K562 (cell line): ENCODE results near the gene PPL. TPM values are rescaled to one million over a fixed set of nuclear protein-coding genes. Genes with fewer than 3 reads are reported as not detected.

Experiments
- ATAC-seq: fragments of 200-7000 bp; cut with Tn5 transposase; 3 replicates; pipeline ENCODE4 v1.9.1; 2020; ENCODE audit warnings: moderate library complexity
- BruUV-seq: library from RNA; stranded (reverse); fragments of 400-500 nt; replicated peaks from 2 replicates; lab custom pipeline; 2021; lab: Mats Ljungman, UMichigan
- CTCF ChIA-PET: fragments of 300-600 bp; formaldehyde crosslinking; extraction: SDS; loops from one replicate; lab custom pipeline; 2021; ENCODE audit warnings: low intra/inter-chr PET ratio; lab: Yijun Ruan, JAX
- POLR2A ChIA-PET: fragments of 300-600, 350-650 bp; sonication (Branson Sonifier 250); formaldehyde crosslinking; extraction: SDS; loops from one replicate; lab custom pipeline; 2021; ENCODE audit warnings: antibody characterized with exemption, inconsistent platforms; lab: Yijun Ruan, JAX
- DNase-seq, 4 experiments: peaks; one replicate each; pipeline versions ENCODE4 v3.0.0 to v3.0.0-alpha.2; 2011 to 2018; ENCODE audit warnings: low spot score in 3 of 4, mixed read lengths in 3 of 4; ENCODE audit errors: extremely low read depth in 1 of 4
- FAIRE-seq: peaks from 2 replicates; lab custom pipeline; 2011; peaks lifted over from hg19 to GRCh38; lab: Jason Lieb, UNC
- H2AFZ ChIP-seq: 2 replicates; pipeline ENCODE4 v1.6.0; 2011; ENCODE audit warnings: low read depth, low read length, control low read depth, inconsistent platforms
- H3K27ac ChIP-seq: fragments of 200-600 bp; 3 replicates; pipeline ENCODE4 v1.8.0; 2011; ENCODE audit warnings: low read depth, mild to moderate bottlenecking, control low read depth, inconsistent platforms, low read length, moderate library complexity, mixed read lengths; ENCODE audit errors: extremely low read depth
- H3K27me3 ChIP-seq, 2 experiments: fragments of 300-600 bp in 1 of 2; 2 replicates in 1 of 2; 3 replicates in 1 of 2; pipeline versions ENCODE4 v1.6.0 to v1.8.0; 2011; ENCODE audit warnings: inconsistent platforms in 2 of 2, low read length in 2 of 2, mild to moderate bottlenecking in 1 of 2, mixed read lengths in 1 of 2, moderate library complexity in 1 of 2; ENCODE audit not compliant: control insufficient read depth in 2 of 2, insufficient read depth in 2 of 2
- H3K36me3 ChIP-seq: fragments of 300-600 bp; 3 replicates; pipeline ENCODE4 v1.8.0; 2011; ENCODE audit warnings: mild to moderate bottlenecking, low read length, inconsistent platforms; ENCODE audit not compliant: control insufficient read depth, insufficient read depth
- H3K4me1 ChIP-seq, 2 experiments: fragments of 200-600 bp in 1 of 2; replicated peaks in 1 of 2; 2 replicates in 1 of 2; 3 replicates in 1 of 2; pipeline versions ENCODE4 v1.5.1 to v1.8.0; 2011; ENCODE audit warnings: inconsistent platforms in 2 of 2, low read length in 2 of 2, mild to moderate bottlenecking in 1 of 2, mixed read lengths in 1 of 2, moderate library complexity in 1 of 2; ENCODE audit not compliant: control insufficient read depth in 2 of 2, insufficient read depth in 2 of 2
- H3K4me2 ChIP-seq: 2 replicates; pipeline ENCODE4 v1.6.1; 2011; ENCODE audit warnings: low read length, control low read depth, inconsistent platforms, mixed read lengths; ENCODE audit not compliant: insufficient read depth
- H3K4me3 ChIP-seq: fragments of 200-600 bp; sonication (generic), shearing (Covaris generic); 2 replicates; pipeline ENCODE4 v1.5.1; 2016; ENCODE audit warnings: control low read depth, inconsistent platforms
- H3K79me2 ChIP-seq: fragments of 200-600 bp; 3 replicates; pipeline ENCODE4 v1.8.0; 2011; ENCODE audit warnings: low read length, inconsistent platforms; ENCODE audit not compliant: control insufficient read depth, insufficient read depth
- H3K9ac ChIP-seq, 2 experiments: 2 replicates each; pipeline versions ENCODE4 v1.6.0 to v1.6.1; 2011; ENCODE audit warnings: low read depth in 2 of 2, low read length in 2 of 2, control low read depth in 1 of 2, inconsistent platforms in 1 of 2, mild to moderate bottlenecking in 1 of 2, mixed read lengths in 1 of 2; ENCODE audit not compliant: insufficient read depth in 1 of 2
- H3K9me1 ChIP-seq: one replicate; pipeline ENCODE4 v1.6.0; 2011; ENCODE audit warnings: inconsistent platforms, mild to moderate bottlenecking, low read length, moderate library complexity; ENCODE audit not compliant: control insufficient read depth, insufficient read depth
- H3K9me3 ChIP-seq: replicated peaks from 2 replicates; pipeline ENCODE4 v1.5.1; 2011; ENCODE audit warnings: low read depth, low read length, inconsistent platforms; ENCODE audit not compliant: control insufficient read depth, insufficient read depth
- H4K20me1 ChIP-seq: replicated peaks from 2 replicates; pipeline ENCODE4 v1.6.1; 2011; ENCODE audit warnings: low read length, inconsistent platforms, mixed read lengths; ENCODE audit not compliant: control insufficient read depth, insufficient read depth
- CBX8 ChIP-seq: fragments of 200-600 bp; sonication (generic); IDR thresholded peaks from 2 replicates; pipeline ENCODE4 v1.6.1; 2012; ENCODE audit warnings: borderline replicate concordance, mixed run types, low read depth, mild to moderate bottlenecking, moderate library complexity, mixed read lengths, low read length, control low read depth, inconsistent platforms; ENCODE audit not compliant: poor library complexity, severe bottlenecking; ENCODE audit errors: extremely low read depth
- CHD7 ChIP-seq: fragments of 200-600 bp; sonication (generic); IDR thresholded peaks from one replicate; pipeline ENCODE4 v1.6.1; 2012; ENCODE audit warnings: mild to moderate bottlenecking, low read depth, low read length, inconsistent platforms
- FOXK1 ChIP-seq: sonication (generic); formaldehyde crosslinking; IDR thresholded peaks from 2 replicates; pipeline ENCODE4 v1.8.0; 2022; ENCODE audit warnings: missing genetic modification reagents, mild to moderate bottlenecking, borderline replicate concordance
- HMBOX1 ChIP-seq: sonication (generic); IDR thresholded peaks from 2 replicates; pipeline ENCODE4 v1.6.1; 2016
- JUNB ChIP-seq: fragments of 450-650 bp; formaldehyde crosslinking; conservative IDR thresholded peaks from 2 replicates; pipeline ENCODE4 v1.4.0; 2020; ENCODE audit warnings: mild to moderate bottlenecking
- KAT2B ChIP-seq: IDR thresholded peaks from one replicate; pipeline ENCODE4 v1.6.1; 2012; ENCODE audit warnings: low read depth, mild to moderate bottlenecking, control low read depth, inconsistent platforms, low read length, moderate library complexity
- L3MBTL2 ChIP-seq: fragments of 450-650 bp; IDR thresholded peaks from 2 replicates; pipeline ENCODE4 v1.6.1; 2016; ENCODE audit warnings: mild to moderate bottlenecking, moderate library complexity
- ZNF146 ChIP-seq: IDR thresholded peaks from one replicate; pipeline ENCODE4 v1.6.1; 2018; ENCODE audit warnings: missing compliant biosample characterization; ENCODE audit not compliant: unreplicated experiment
- ZNF274 ChIP-seq: IDR thresholded peaks from 2 replicates; pipeline ENCODE4 v1.6.1; 2011; ENCODE audit warnings: low read depth, mild to moderate bottlenecking, low read length, moderate library complexity, borderline replicate concordance
- ZNF354B ChIP-seq: fragments of 250-450 bp; sonication (Bioruptor Pico); IDR thresholded peaks from 2 replicates; pipeline ENCODE4 v1.4.0; 2020
- ZSCAN29 ChIP-seq: fragments of 450-650 bp; IDR thresholded peaks from 2 replicates; pipeline ENCODE4 v1.6.1; 2017
- WGBS: fragments of 100-300 bp; shearing (Covaris generic); methylation state at CpG from one replicate; pipeline ENCODE4 v1.1.6; 2016; ENCODE audit warnings: low coverage, mixed read lengths; ENCODE audit not compliant: insufficient coverage; ENCODE audit errors: missing lambda C conversion rate; 5-methylcytosine and 5-hydroxymethylcytosine counted together
- in situ Hi-C: fragments of 300-500 bp; cut with MboI; formaldehyde crosslinking; loops from 4 replicates; pipeline ENCODE4 v1.15.0; 2018; ENCODE audit warnings: inconsistent platforms, mixed read lengths
- intact Hi-C: fragments of 100-400 bp; cut with micrococcal nuclease; formaldehyde crosslinking; loops from 2 replicates; pipeline ENCODE4 v1.14.2; 2022
- polyA plus RNA-seq, 8 experiments: library from polyadenylated mRNA; depleted of rRNA in 4 of 8; stranded (reverse) in 5 of 8; unstranded in 3 of 8; fragments of >200 nt; fragmentation: Nextera tagmentation in 2 of 8; fragmentation: Illumina TruSeq in 1 of 8; extraction: Ambion mirVana in 2 of 8; extraction: Trizol in 1 of 8; gene quantifications; 2 replicates each; pipeline versions ENCODE4 v1.2.1 to v1.2.3, GENCODE V29; 2011 to 2014; ENCODE audit warnings: inconsistent platforms in 1 of 8, missing spikeins in 1 of 8
- total RNA-seq, 7 experiments: library from RNA; depleted of rRNA in 6 of 7; stranded (reverse); fragments of >200 nt in 6 of 7; fragmentation: Illumina TruSeq in 2 of 7; extraction: Trizol in 2 of 7; gene quantifications; 2 replicates each; pipeline versions ENCODE4 v1.2.1 to v1.2.3, GENCODE V29; 2011 to 2021; ENCODE audit warnings: low replicate concordance in 1 of 7

Gene PPL
- total and polyA plus RNA-seq, 9 of the 15 experiments (the other 6 are each of a cell fraction or from before 2014, with no cell fraction given) = 0.01 to 0.15 (median 0.07) TPM; not detected in 3

- H3K4me2 ChIP-seq = no peak overlapping the region
- CTCF ChIA-PET = no interaction called here
- no peak for FAIRE-seq
- DNase-seq = no peak
- H3K9ac ChIP-seq = no peak overlapping the region
- H3K79me2 ChIP-seq = no peaks in the 10 kb centered on the region
- no peak overlapping the region for H3K27ac ChIP-seq
- WGBS = 5% methylated on average over 7 of the region's 7 CpGs
- in situ Hi-C loops = no loop called here
- no peak for ATAC-seq
- peaks cover 7% of the 10 kb centered on the region; the same call in 1 of the 2 replicates for H4K20me1 ChIP-seq
- POLR2A ChIA-PET = interaction anchor here (0.6 to 0.7 kb wide), 2 partner anchors 136 to 143 kb away, joined by 3 read pairs; no protein-coding TSS in a partner anchor
- BruUV-seq = no TSS peak
- H3K4me3 ChIP-seq = no peak overlapping the region
- no peaks in the 10 kb centered on the region for H3K9me3 ChIP-seq
- intact Hi-C loops = no loop called here
- no peak overlapping the region for H2AFZ ChIP-seq
- H3K9me1 ChIP-seq = no peaks in the 10 kb centered on the region
- H3K36me3 ChIP-seq = no peaks in the 10 kb centered on the region
- peaks cover 0 to 34% of the 10 kb centered on the region in 2 experiments; a peak in 3 of 5 replicates for H3K4me1 ChIP-seq
- peaks cover 1 to 37% of the 10 kb centered on the region in 2 experiments; a peak in 3 of 5 replicates for H3K27me3 ChIP-seq
- no peak for TF ChIP-seq HMBOX1
- no peak for TF ChIP-seq ZSCAN29
- TF ChIP-seq ZNF274 = no peak
- no peak for TF ChIP-seq FOXK1 (CRISPR knock-in tag)
- no peak for TF ChIP-seq ZNF354B (CRISPR knock-in tag)
- no peak for TF ChIP-seq KAT2B
- TF ChIP-seq CBX8 = no peak
- no peak for TF ChIP-seq L3MBTL2
- no peak for TF ChIP-seq JUNB (CRISPR knock-in tag)
- TF ChIP-seq ZNF146 (CRISPR knock-in tag) = no peak
- TF ChIP-seq CHD7 = no peak
Measured at GRCh38 chr16:4940719-4941118, 3.8 kb upstream of the PPL start.
